ENCODE results near the gene KCNG1.
"Not testable (repeated sequence)": the region's sequence is repeated elsewhere in the genome, so short reads cannot be mapped to it uniquely, and the experiment has no call there.

Gene KCNG1

GRCh38 chr20:50981714-50982048, 41.2 kb downstream of the KCNG1 start:
- no peak for DNase-seq

- DNase-seq: peak; percentile 67
Observed at GRCh38 chr20:50980851-50981713, 41.8 kb downstream of the KCNG1 start.

- peak; percentile 67 for DNase-seq
Observed at GRCh38 chr20:50980071-50980681, 42.7 kb downstream of the KCNG1 start.

GRCh38 chr20:50978533-50978932, 44.4 kb downstream of the KCNG1 start:
- not testable (repeated sequence) for DNase-seq

GRCh38 chr20:50977066-50978021, 45.6 kb downstream of the KCNG1 start:
- DNase-seq: no peak

GRCh38 chr20:50975701-50976330, 47.1 kb downstream of the KCNG1 start:
- no peak for DNase-seq

GRCh38 chr20:50969912-50970311, 53.0 kb downstream of the KCNG1 start:
- DNase-seq: no peak

- DNase-seq: no peak
Observed at GRCh38 chr20:50969435-50969834, 53.5 kb downstream of the KCNG1 start.

GRCh38 chr20:50968289-50968688, 54.6 kb downstream of the KCNG1 start:
- DNase-seq: no peak

GRCh38 chr20:50967586-50967985, 55.3 kb downstream of the KCNG1 start:
- no peak for DNase-seq

GRCh38 chr20:50959543-50960126, 63.3 kb downstream of the KCNG1 start:
- DNase-seq: no peak

- peak; percentile 90 for DNase-seq
Observed at GRCh38 chr20:50958615-50959542, 64.0 kb downstream of the KCNG1 start, which contains the start of gene MOCS3. Gene MOCS3 (plus strand): TSS chr20:50958818. CDS start chr20:50958843, 25 bp downstream.

GRCh38 chr20:50957798-50958614, 64.9 kb downstream of the KCNG1 start, which contains the start of gene DPM1:
Gene DPM1 (minus strand): TSS chr20:50958532. CDS start chr20:50958523, 9 bp downstream.
- peak; percentile 88 for DNase-seq

- no peak for DNase-seq
Observed at GRCh38 chr20:50957276-50957675, 65.6 kb downstream of the KCNG1 start.

- no peak for DNase-seq
Observed at GRCh38 chr20:50953821-50954220, 69.1 kb downstream of the KCNG1 start.

Data from activated CD4-positive, alpha-beta T cell treated with anti-CD3 and anti-CD28 coated beads, Interleukin-2, amount 50 U/mL, for 16 hours (primary cell).